ENCODE results near the gene ZFP92. TPM values are rescaled to one million over a fixed set of nuclear protein-coding genes. Genes with fewer than 3 reads are reported as not detected.
A peak's percentile ranks its signal among the peaks of the same experiment; 100 is the strongest.

Gene ZFP92
- total and polyA plus RNA-seq, 9 donors: 0.62 to 1.1 (median 0.88) TPM

- no peak overlapping the region for H3K27ac ChIP-seq (ENCODE audit: low read length)
- H3K36me3 ChIP-seq (ENCODE audit: control insufficient read depth, insufficient read depth, low read length): no peaks in the 10 kb centered on the region
- DNase-seq: peak; percentile 17
- H3K4me3 ChIP-seq (ENCODE audit: low read length): no peak overlapping the region
- 60% methylated on average over 2 of the region's 12 CpGs for WGBS (ENCODE audit: insufficient coverage)
- H3K9me3 ChIP-seq (replicated peaks; ENCODE audit: control insufficient read depth, low read depth, low read length): no peaks in the 10 kb centered on the region
- peaks cover 7% of the 10 kb centered on the region for H3K27me3 ChIP-seq (ENCODE audit: control insufficient read depth, insufficient read depth, low read length)
- peaks cover 11% of the 10 kb centered on the region for H3K4me1 ChIP-seq (ENCODE audit: control insufficient read depth, insufficient read depth, low read length)
These were observed 5.6 kb downstream of the ZFP92 start for GRCh38 chrX:153416781-153417450.

GRCh38 chrX:153417637-153418036 lies 6.4 kb downstream of the ZFP92 start:
- Histone ChIP-seq H3K9me3 (replicated peaks; ENCODE audit: control insufficient read depth, low read depth, low read length) (no peaks in the 10 kb centered on the region), H3K36me3 (ENCODE audit: control insufficient read depth, insufficient read depth, low read length) (no peaks in the 10 kb centered on the region), H3K4me3 (ENCODE audit: low read length) (no peak overlapping the region), H3K27ac (ENCODE audit: low read length) (no peak overlapping the region), H3K4me1 (ENCODE audit: control insufficient read depth, insufficient read depth, low read length) (peaks cover 7% of the 10 kb centered on the region), H3K27me3 (ENCODE audit: control insufficient read depth, insufficient read depth, low read length) (peaks cover 4% of the 10 kb centered on the region)
- DNase-seq: no peak
- 87% methylated on average over 8 of the region's 8 CpGs for WGBS (ENCODE audit: insufficient coverage)

- no peak for DNase-seq
- 92% methylated on average over 90 of the region's 91 CpGs for WGBS (ENCODE audit: insufficient coverage)
These were observed 9.8 kb downstream of the ZFP92 start for GRCh38 chrX:153420851-153421599.

GRCh38 chrX:153421856-153422255 lies 10.6 kb downstream of the ZFP92 start:
- DNase-seq: no peak
- Histone ChIP-seq H3K36me3 (ENCODE audit: control insufficient read depth, insufficient read depth, low read length) (no peaks in the 10 kb centered on the region), H3K27ac (ENCODE audit: low read length) (no peak overlapping the region), H3K27me3 (ENCODE audit: control insufficient read depth, insufficient read depth, low read length) (no peaks in the 10 kb centered on the region), H3K4me3 (ENCODE audit: low read length) (no peak overlapping the region), H3K4me1 (ENCODE audit: control insufficient read depth, insufficient read depth, low read length) (peaks cover 3% of the 10 kb centered on the region), H3K9me3 (replicated peaks; ENCODE audit: control insufficient read depth, low read depth, low read length) (no peaks in the 10 kb centered on the region)
- 84% methylated on average over 18 of the region's 18 CpGs for WGBS (ENCODE audit: insufficient coverage)

More at GRCh38 chrX:153420851-153421599, 9.8 kb downstream of the ZFP92 start:
- no peaks in the 10 kb centered on the region for H3K27me3 ChIP-seq (ENCODE audit: control insufficient read depth, insufficient read depth, low read length)
- no peak overlapping the region for H3K27ac ChIP-seq (ENCODE audit: low read length)
- H3K9me3 ChIP-seq (replicated peaks; ENCODE audit: control insufficient read depth, low read depth, low read length): no peaks in the 10 kb centered on the region
- H3K36me3 ChIP-seq (ENCODE audit: control insufficient read depth, insufficient read depth, low read length): no peaks in the 10 kb centered on the region
- peaks cover 5% of the 10 kb centered on the region for H3K4me1 ChIP-seq (ENCODE audit: control insufficient read depth, insufficient read depth, low read length)
- H3K4me3 ChIP-seq (ENCODE audit: low read length): no peak overlapping the region

- Histone ChIP-seq H3K4me1 (ENCODE audit: control insufficient read depth, insufficient read depth, low read length) (no peaks in the 10 kb centered on the region), H3K27me3 (ENCODE audit: control insufficient read depth, insufficient read depth, low read length) (no peaks in the 10 kb centered on the region), H3K9me3 (replicated peaks; ENCODE audit: control insufficient read depth, low read depth, low read length) (peaks cover 3% of the 10 kb centered on the region), H3K4me3 (ENCODE audit: low read length) (no peak overlapping the region), H3K36me3 (ENCODE audit: control insufficient read depth, insufficient read depth, low read length) (no peaks in the 10 kb centered on the region), H3K27ac (ENCODE audit: low read length) (no peak overlapping the region)
- DNase-seq: no peak
- WGBS (ENCODE audit: insufficient coverage): 58% methylated on average over 4 of the region's 8 CpGs
These were observed 12.4 kb downstream of the ZFP92 start for GRCh38 chrX:153423652-153424051.

- H3K4me3 ChIP-seq (ENCODE audit: low read length): no peak overlapping the region
- H3K9me3 ChIP-seq (replicated peaks; ENCODE audit: control insufficient read depth, low read depth, low read length): peaks cover 8% of the 10 kb centered on the region
- H3K4me1 ChIP-seq (ENCODE audit: control insufficient read depth, insufficient read depth, low read length): no peaks in the 10 kb centered on the region
- H3K36me3 ChIP-seq (ENCODE audit: control insufficient read depth, insufficient read depth, low read length): no peaks in the 10 kb centered on the region
- no CpG with 5 or more reads among the region's 3 CpGs for WGBS (ENCODE audit: insufficient coverage)
- DNase-seq: no peak
- H3K27ac ChIP-seq (ENCODE audit: low read length): no peak overlapping the region
- no peaks in the 10 kb centered on the region for H3K27me3 ChIP-seq (ENCODE audit: control insufficient read depth, insufficient read depth, low read length)
These were observed 14.9 kb downstream of the ZFP92 start for GRCh38 chrX:153426204-153426603.

DNA sequence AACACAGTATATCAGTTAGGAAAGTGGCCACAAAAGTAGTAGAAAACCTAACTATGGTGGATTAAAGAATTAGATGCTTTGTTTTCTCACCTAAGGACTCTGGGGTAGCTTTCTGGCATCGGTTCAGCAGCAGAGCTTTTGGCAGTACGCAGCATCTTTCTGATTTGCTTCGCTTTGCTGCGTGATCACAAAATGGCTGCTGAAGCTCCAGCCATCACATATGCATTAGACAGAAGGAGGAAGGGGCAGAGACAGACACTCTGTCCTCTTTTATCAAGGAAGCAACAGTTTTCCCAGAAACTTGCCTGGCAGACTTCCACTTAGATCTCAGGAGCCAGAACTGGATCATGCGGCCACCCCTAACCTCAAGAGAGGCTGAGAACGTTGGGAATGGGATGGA lies 19.5 kb downstream of the ZFP92 start:
- Histone ChIP-seq H3K4me3 (ENCODE audit: low read length) (no peak overlapping the region), H3K27me3 (ENCODE audit: control insufficient read depth, insufficient read depth, low read length) (peaks cover 2% of the 10 kb centered on the region), H3K4me1 (ENCODE audit: control insufficient read depth, insufficient read depth, low read length) (no peaks in the 10 kb centered on the region), H3K9me3 (replicated peaks; ENCODE audit: control insufficient read depth, low read depth, low read length) (peaks cover 10% of the 10 kb centered on the region), H3K27ac (ENCODE audit: low read length) (no peak overlapping the region), H3K36me3 (ENCODE audit: control insufficient read depth, insufficient read depth, low read length) (no peaks in the 10 kb centered on the region)
- 97% methylated on average over 5 of the region's 6 CpGs for WGBS (ENCODE audit: insufficient coverage)
- no peak for DNase-seq

- 73% methylated on average over 4 of the region's 12 CpGs for WGBS (ENCODE audit: insufficient coverage)
- no peak for DNase-seq
- no peak overlapping the region for H3K4me3 ChIP-seq (ENCODE audit: low read length)
- no peaks in the 10 kb centered on the region for H3K4me1 ChIP-seq (ENCODE audit: control insufficient read depth, insufficient read depth, low read length)
- H3K36me3 ChIP-seq (ENCODE audit: control insufficient read depth, insufficient read depth, low read length): no peaks in the 10 kb centered on the region
- H3K27ac ChIP-seq (ENCODE audit: low read length): no peak overlapping the region
- H3K9me3 ChIP-seq (replicated peaks; ENCODE audit: control insufficient read depth, low read depth, low read length): peaks cover 8% of the 10 kb centered on the region
- peaks cover 4% of the 10 kb centered on the region for H3K27me3 ChIP-seq (ENCODE audit: control insufficient read depth, insufficient read depth, low read length)
These were observed 21.9 kb downstream of the ZFP92 start for GRCh38 chrX:153433161-153433680.

DNA sequence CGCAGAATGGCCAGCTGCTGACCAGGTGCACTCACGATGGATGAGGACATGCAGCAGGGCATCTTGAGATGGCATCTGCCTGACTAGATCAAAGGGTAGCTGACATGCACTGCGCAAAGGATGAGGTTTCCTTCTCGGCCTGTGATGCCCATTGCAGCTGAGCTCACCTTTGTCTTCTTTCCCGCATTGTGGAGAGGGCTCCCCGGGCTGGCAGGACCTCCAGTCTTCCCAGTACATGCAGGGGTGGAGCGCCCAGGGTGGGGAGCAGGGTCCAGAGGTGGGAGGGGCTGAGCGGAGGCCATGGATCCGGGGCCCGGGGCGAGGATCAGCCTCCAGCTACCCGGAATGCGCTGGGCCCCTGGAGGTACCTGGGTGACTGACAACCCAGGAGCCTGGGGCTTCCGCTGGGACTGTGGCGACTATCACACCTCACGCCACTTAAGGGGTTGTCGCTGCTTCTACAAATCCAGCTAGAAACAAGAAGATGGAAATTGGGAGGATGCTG lies 22.6 kb downstream of the ZFP92 start:
- Histone ChIP-seq H3K4me1 (ENCODE audit: control insufficient read depth, insufficient read depth, low read length) (no peaks in the 10 kb centered on the region), H3K36me3 (ENCODE audit: control insufficient read depth, insufficient read depth, low read length) (no peaks in the 10 kb centered on the region), H3K4me3 (ENCODE audit: low read length) (no peak overlapping the region), H3K27ac (ENCODE audit: low read length) (no peak overlapping the region), H3K27me3 (ENCODE audit: control insufficient read depth, insufficient read depth, low read length) (peaks cover 4% of the 10 kb centered on the region), H3K9me3 (replicated peaks; ENCODE audit: control insufficient read depth, low read depth, low read length) (peaks cover 8% of the 10 kb centered on the region)
- WGBS (ENCODE audit: insufficient coverage): 85% methylated on average over 17 of the region's 17 CpGs
- DNase-seq: no peak

DNA sequence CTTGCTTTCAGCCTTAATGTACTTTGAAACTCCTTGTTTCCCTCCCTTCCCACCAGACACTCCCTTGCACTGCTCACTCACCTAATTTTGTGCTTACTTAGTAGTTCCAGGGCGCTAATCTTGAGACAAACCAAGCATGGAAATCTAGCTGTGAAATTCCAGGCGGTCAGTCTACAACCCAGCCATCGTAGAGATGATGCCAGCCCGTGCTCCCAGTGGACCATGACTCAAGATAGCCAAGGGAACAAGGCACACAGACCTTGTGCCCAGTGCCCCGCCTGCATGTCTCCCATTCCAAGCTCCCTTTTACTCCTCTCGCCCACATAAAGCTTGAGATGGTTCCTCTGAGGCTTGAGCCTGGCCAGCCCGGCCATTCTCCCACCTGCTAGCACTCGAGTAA lies 23.5 kb downstream of the ZFP92 start:
- DNase-seq: no peak
- Histone ChIP-seq H3K4me3 (ENCODE audit: low read length) (no peak overlapping the region), H3K9me3 (replicated peaks; ENCODE audit: control insufficient read depth, low read depth, low read length) (peaks cover 8% of the 10 kb centered on the region), H3K36me3 (ENCODE audit: control insufficient read depth, insufficient read depth, low read length) (no peaks in the 10 kb centered on the region), H3K27ac (ENCODE audit: low read length) (no peak overlapping the region), H3K27me3 (ENCODE audit: control insufficient read depth, insufficient read depth, low read length) (peaks cover 4% of the 10 kb centered on the region), H3K4me1 (ENCODE audit: control insufficient read depth, insufficient read depth, low read length) (no peaks in the 10 kb centered on the region)
- WGBS (ENCODE audit: insufficient coverage): 79% methylated on average over 7 of the region's 8 CpGs

Measured in muscle of leg (tissue), 11 donors.